Colonic mucosa (tissue), 4 donors: ENCODE results near the gene DNAH17. TPM values are rescaled to one million over a fixed set of nuclear protein-coding genes. Genes with fewer than 3 reads are reported as not detected.

ENCODE experiments used
- DNase-seq: peaks from one replicate; pipeline ENCODE4 v3.0.0-alpha.2; 2020
- H3K27ac ChIP-seq: fragments of 200-600 bp; one replicate; pipeline ENCODE4 v1.8.0; 2021
- H3K27me3 ChIP-seq: fragments of 200-600 bp; one replicate; pipeline ENCODE4 v1.8.0; 2021
- H3K36me3 ChIP-seq: fragments of 200-600 bp; one replicate; pipeline ENCODE4 v1.8.0; 2021
- H3K4me1 ChIP-seq: fragments of 200-600 bp; one replicate; pipeline ENCODE4 v1.8.0; 2021; ENCODE audit warnings: mild to moderate bottlenecking
- H3K4me3 ChIP-seq: fragments of 200-600 bp; one replicate; pipeline ENCODE4 v1.8.0; 2021
- H3K9ac ChIP-seq, 2 donors: one replicate each; pipeline ENCODE4 v1.7.0; 2013; ENCODE audit warnings: control low read depth in 2 of 2, low read depth in 2 of 2, low read length in 2 of 2
- H3K9me3 ChIP-seq: fragments of 200-600 bp; one replicate; pipeline ENCODE4 v1.8.0; 2021
- intact Hi-C: fragments of 100-400 bp; cut with DNase I; formaldehyde crosslinking; loops from one replicate; pipeline ENCODE4 v1.14.1; 2022
- total RNA-seq, 2 donors: library from RNA; stranded (reverse); fragmentation: NEBNext Ultra II Directional in 1 of 2; extraction: Animal tissue kit (Norgen Biotek cat#: 25700) in 1 of 2; gene quantifications; one replicate each; pipeline ENCODE4 v1.2.1, GENCODE V29; 2021
- TF ChIP-seq, protein P1 (sequence below): fragments of 200-600 bp; IDR thresholded peaks from one replicate; pipeline ENCODE4 v1.8.0; 2022; ENCODE audit warnings: antibody characterized with exemption, mild to moderate bottlenecking
- donor health status: healthy.
- donor health status: DM: no; HTN: no; CAD: no.
- donor health status: DM: no; HTN: no; CAD: no.

DNAH17 gene
- total RNA-seq, 2 donors from 2014 or later = 0.05 to 0.19 TPM

DNA sequence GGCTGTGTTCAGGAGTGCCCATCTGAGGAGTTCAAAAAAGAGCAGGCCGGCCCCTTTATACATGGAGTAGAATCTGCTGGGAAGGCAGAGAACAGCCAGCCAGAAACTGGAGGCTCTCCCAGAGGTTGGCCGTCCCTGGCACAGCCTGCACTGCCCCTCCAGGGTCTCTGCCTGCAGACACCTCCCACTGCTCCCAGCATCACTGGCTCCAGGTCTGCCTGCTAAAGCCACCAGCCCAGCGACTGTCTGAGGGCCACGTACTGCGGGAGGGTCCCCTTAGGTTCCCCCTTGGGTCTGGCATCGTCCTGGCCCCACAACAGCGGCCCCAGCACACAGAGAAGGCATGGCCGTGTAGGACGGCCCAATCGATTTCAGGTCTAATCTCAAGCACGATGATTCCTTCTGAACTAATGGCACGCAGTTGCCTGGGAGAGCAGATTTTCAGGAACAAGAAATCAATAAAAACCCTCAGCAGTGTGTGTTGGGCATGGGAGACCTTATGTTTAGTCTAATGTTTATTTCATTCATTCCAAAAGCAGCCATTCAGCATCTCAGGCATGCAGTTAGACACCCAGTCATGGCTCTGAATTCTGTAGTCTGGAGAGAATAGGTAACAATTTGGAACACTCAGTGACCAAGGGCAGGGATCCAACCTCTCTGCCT, 103.1 kb downstream of the DNAH17 start:
- no peak overlapping the region for H3K9ac ChIP-seq
- no peaks in the 10 kb centered on the region for H3K27me3 ChIP-seq
- H3K36me3 ChIP-seq = no peaks in the 10 kb centered on the region
- no peaks in the 10 kb centered on the region for H3K4me1 ChIP-seq
- DNase-seq = no peak
- intact Hi-C loops = no loop called here
- no peaks in the 10 kb centered on the region for H3K9me3 ChIP-seq
- TF ChIP-seq, protein P1, sequence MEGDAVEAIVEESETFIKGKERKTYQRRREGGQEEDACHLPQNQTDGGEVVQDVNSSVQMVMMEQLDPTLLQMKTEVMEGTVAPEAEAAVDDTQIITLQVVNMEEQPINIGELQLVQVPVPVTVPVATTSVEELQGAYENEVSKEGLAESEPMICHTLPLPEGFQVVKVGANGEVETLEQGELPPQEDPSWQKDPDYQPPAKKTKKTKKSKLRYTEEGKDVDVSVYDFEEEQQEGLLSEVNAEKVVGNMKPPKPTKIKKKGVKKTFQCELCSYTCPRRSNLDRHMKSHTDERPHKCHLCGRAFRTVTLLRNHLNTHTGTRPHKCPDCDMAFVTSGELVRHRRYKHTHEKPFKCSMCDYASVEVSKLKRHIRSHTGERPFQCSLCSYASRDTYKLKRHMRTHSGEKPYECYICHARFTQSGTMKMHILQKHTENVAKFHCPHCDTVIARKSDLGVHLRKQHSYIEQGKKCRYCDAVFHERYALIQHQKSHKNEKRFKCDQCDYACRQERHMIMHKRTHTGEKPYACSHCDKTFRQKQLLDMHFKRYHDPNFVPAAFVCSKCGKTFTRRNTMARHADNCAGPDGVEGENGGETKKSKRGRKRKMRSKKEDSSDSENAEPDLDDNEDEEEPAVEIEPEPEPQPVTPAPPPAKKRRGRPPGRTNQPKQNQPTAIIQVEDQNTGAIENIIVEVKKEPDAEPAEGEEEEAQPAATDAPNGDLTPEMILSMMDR = no peak
- H3K4me3 ChIP-seq = no peak overlapping the region
- no peak overlapping the region for H3K27ac ChIP-seq

DNA sequence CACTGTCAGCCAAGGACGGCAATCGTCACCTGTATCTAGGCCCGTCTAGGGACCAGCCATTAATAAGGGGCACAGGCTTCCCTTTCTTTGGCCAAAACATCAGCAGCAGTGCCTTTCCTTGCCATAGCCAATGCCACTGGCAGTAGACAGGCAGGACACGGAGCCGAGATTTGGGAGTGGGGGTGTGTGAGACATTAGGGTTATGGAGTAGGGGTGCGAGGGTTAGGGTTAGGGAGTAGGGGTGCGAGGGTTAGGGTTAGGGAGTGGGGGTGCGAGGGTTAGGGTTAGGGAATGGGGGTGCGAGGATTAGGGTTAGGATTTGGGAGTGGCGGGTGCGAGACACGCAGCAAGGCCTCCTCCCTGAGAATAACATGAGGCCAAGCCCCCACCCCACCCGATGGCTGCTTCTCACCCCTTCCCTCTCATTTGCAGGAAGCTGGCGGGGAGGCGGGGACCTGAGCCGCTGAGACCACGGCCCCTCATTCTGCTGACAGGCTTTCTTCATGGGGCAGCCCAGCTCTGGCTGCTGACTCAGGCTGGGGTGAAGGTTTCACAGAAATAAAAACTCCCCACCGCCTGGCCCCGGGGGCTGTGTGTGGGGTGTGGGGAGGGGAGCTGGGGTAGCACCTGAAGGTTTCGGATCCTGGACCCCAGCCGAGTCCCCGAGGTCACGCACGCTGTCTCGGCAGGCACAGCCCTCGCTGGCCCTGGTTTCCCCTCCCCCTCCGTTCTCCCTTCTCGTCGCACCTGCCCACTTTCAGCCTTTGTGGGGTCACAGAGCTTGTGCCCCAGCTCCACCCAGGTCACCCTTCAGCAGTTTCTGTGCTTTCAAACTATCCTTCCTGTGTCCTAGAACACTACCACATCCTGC, 104.9 kb downstream of the DNAH17 start:
- Histone ChIP-seq H3K27ac (no peak overlapping the region), H3K9ac (no peak overlapping the region), H3K9me3 (no peaks in the 10 kb centered on the region), H3K4me1 (no peaks in the 10 kb centered on the region), H3K27me3 (no peaks in the 10 kb centered on the region), H3K36me3 (no peaks in the 10 kb centered on the region), H3K4me3 (no peak overlapping the region)
- TF ChIP-seq, protein P1 = no peak
- DNase-seq = no peak
- intact Hi-C loops = no loop called here

DNA sequence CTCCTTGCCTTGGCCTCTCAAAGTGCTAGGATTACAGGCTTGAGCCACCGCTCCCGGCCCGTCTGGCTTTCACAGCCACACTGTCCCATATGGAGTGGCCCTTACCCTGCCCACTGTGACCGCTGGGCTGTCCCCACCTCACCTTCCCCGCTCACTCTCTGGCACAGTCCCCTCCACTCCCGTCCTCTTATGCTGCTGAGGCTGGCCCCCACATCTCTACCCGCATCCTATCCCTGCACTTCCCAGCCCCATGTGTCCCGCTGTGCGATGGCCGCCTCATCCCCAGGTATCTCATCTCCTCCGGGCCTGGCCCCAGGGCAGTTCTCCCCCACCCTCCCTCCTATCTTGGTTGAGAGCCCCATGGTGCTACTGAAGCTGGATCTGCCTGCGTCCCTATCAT, 105.6 kb downstream of the DNAH17 start:
- H3K36me3 ChIP-seq = no peaks in the 10 kb centered on the region
- H3K9ac ChIP-seq = no peak overlapping the region
- TF ChIP-seq, protein P1 = no peak
- no peaks in the 10 kb centered on the region for H3K4me1 ChIP-seq
- intact Hi-C loops = no loop called here
- H3K9me3 ChIP-seq = no peaks in the 10 kb centered on the region
- H3K4me3 ChIP-seq = no peak overlapping the region
- no peak overlapping the region for H3K27ac ChIP-seq
- no peaks in the 10 kb centered on the region for H3K27me3 ChIP-seq
- DNase-seq = no peak

DNA sequence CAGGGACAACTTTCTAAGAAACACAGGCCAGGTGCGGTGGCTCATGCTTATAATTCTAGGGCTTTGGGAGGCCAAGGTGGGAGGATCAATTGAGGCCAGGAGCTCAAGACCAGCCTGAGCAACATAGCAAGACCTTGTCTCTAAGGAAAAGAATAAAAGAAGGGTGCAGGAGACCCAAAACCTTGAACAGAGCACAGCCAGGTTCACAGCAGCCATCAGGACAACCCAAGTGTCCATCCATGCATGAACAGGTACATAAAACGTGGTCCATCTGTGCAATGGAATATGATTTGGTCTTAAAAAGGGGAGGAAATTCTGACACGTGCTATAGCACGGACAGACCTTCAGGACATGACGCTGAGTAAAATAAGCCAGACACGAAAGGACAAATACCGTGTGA, 107.8 kb downstream of the DNAH17 start:
- intact Hi-C loops = no loop called here
- Histone ChIP-seq H3K9me3 (no peaks in the 10 kb centered on the region), H3K9ac (no peak overlapping the region), H3K27ac (no peak overlapping the region), H3K4me3 (no peak overlapping the region), H3K27me3 (no peaks in the 10 kb centered on the region), H3K4me1 (no peaks in the 10 kb centered on the region), H3K36me3 (no peaks in the 10 kb centered on the region)
- TF ChIP-seq, protein P1 = no peak
- DNase-seq = no peak

DNA sequence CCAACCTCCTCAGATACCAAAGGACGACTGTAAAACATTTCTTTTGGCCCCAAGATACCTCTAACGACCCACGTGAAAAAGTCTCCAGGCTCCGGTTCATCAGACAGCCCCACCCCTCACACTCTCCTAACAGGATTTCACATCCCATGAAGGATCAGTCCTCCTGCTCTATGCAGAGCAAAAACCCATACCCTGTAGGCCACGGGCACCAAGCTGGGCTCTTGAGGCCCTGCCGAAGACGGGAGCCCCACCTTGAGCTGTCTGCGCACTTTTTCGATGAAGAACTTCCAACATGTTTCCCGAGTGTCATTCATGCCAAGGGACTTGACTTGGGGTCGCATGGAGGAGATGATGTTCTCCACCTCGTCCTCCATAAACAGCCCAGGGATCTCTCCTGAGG, 108.8 kb downstream of the DNAH17 start:
- Histone ChIP-seq H3K4me1 (no peaks in the 10 kb centered on the region), H3K4me3 (no peak overlapping the region), H3K9ac (no peak overlapping the region), H3K27me3 (no peaks in the 10 kb centered on the region), H3K9me3 (no peaks in the 10 kb centered on the region), H3K27ac (no peak overlapping the region), H3K36me3 (no peaks in the 10 kb centered on the region)
- DNase-seq = no peak
- TF ChIP-seq, protein P1 = no peak
- intact Hi-C loops = no loop called here
